Measurements from ENCODE around the gene SPINK9.

The SPINK9 gene

GRCh38 chr5:148368299-148368698 lies 32.9 kb downstream of the SPINK9 start:
- DNase-seq: no peak

- DNase-seq: no peak
These were observed 36.9 kb downstream of the SPINK9 start for GRCh38 chr5:148372166-148372725.

GRCh38 chr5:148372893-148373292 lies 37.5 kb downstream of the SPINK9 start:
- DNase-seq: no peak

GRCh38 chr5:148374690-148375360 lies 39.5 kb downstream of the SPINK9 start:
- DNase-seq: peak in 1 of 5 experiments; percentile 59

- DNase-seq: no peak
These were observed 40.8 kb downstream of the SPINK9 start for GRCh38 chr5:148376198-148376597.

GRCh38 chr5:148378670-148379069 lies 43.3 kb downstream of the SPINK9 start:
- DNase-seq: no peak

GRCh38 chr5:148379340-148379739 lies 44.0 kb downstream of the SPINK9 start:
- DNase-seq: no peak

GRCh38 chr5:148381906-148382305 lies 46.5 kb downstream of the SPINK9 start:
- no peak for DNase-seq

- no peak for DNase-seq
These were observed 47.6 kb downstream of the SPINK9 start for GRCh38 chr5:148382961-148383360.

- peak; percentile 89 to 99 (median 96) for DNase-seq
These were observed 48.4 kb downstream of the SPINK9 start, which contains the start of gene FBXO38 for GRCh38 chr5:148383564-148384379. TSS of gene FBXO38 (plus strand) at chr5:148383958. CDS start at chr5:148394777, 10,819 bp downstream.

GRCh38 chr5:148384380-148384737 lies 49.0 kb downstream of the SPINK9 start:
- DNase-seq: peak in 3 of 5 experiments; percentile 0 to 51 (median 3)

GRCh38 chr5:148385094-148385493 lies 49.7 kb downstream of the SPINK9 start:
- no peak for DNase-seq

GRCh38 chr5:148386041-148386440 lies 50.7 kb downstream of the SPINK9 start:
- no peak for DNase-seq

- DNase-seq: peak in 1 of 5 experiments; percentile 58
These were observed 52.0 kb downstream of the SPINK9 start for GRCh38 chr5:148387325-148387724.

- peak in 1 of 5 experiments; percentile 73 for DNase-seq
These were observed 53.3 kb downstream of the SPINK9 start for GRCh38 chr5:148388696-148389095.

Data from T-helper 2 cell (primary cell).